Mesenteric fat pad (tissue), 1 donor: ENCODE measurements around the gene DPY19L1. TPM values are rescaled to one million over a fixed set of nuclear protein-coding genes. Genes with fewer than 3 reads are reported as not detected.
"Not testable (repeated sequence)": the region's sequence is repeated elsewhere in the genome, so short reads cannot be mapped to it uniquely, and the experiment has no call there.

Experiments
- DNase-seq: peaks from one replicate; pipeline ENCODE4 v3.0.0-alpha.2; 2020; ENCODE audit warnings: low spot score
- total RNA-seq: library from RNA; stranded (reverse); fragmentation: NEBNext Ultra II Directional; extraction: Animal tissue kit (Norgen Biotek cat#: 25700); gene quantifications from one replicate; pipeline ENCODE4 v1.2.1, GENCODE V29; 2021
- donor health status: DM: yes; HTN: yes; CAD: no.

The DPY19L1 gene
- total RNA-seq, 1 donor from 2014 or later = 30.1 TPM

DNA sequence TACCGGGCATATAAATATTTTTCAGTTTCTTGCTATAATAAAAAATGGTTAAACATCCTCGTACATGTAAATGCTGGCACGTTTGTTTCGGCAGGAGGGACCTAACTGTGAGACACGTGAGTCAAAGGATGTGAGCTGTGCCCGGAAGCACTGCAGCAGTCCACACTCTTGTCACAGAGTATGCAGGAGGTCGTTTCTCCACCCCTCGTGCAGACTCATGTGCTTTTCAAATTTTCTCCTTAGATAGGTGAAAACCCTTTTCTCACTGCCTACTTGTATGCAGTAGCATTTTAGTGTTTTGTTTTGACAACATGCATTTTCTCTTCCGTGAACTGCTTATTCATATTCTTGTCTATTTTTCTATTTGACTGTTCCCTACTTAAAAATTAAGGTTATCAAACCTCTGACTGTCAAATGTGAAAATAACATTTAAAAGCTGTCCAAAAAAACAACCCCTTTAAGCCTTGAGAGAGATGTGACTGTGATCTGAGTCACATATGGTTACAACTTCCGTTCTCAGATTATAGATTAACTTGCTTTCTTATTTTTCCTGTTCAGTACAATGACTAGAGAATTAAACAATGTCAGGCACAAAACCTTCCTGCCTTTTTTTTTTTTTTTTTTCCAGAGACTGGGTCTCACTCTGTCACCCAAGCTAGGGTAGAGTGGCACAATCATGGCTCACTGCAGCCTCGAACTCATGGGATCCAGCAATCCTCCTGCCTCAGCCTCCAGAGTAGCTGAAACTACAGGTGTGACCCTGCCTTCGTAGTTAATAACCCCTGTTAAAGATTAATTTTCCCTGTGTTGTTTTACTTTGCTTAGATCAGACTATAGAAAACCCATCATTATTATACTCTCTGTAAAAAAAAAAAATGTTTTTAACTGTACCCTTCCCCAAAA, 45.1 kb downstream of the DPY19L1 start:
- no peak for DNase-seq

GRCh38 chr7:34988442-34989125, 48.7 kb downstream of the DPY19L1 start:
- DNase-seq = not testable (repeated sequence)

DNA sequence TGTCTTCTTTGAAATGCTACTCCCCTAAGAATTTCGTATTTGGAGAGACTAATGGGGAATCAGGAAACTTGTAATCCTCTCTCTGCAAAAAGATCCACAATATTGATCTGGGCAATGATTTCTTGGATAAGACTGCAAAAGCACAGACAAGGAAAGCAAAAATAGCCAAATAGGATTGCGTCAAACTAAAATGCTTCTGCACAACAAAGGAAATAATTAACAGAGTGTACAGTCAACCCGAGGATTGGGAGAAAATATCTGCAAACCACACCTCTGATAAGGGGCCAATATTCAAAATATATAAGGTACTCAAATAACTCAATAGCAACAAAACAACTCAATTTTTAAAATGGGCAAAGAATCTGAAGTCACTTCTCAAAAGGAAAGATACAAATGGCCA, 52.1 kb downstream of the DPY19L1 start:
- DNase-seq = not testable (repeated sequence)

DNA sequence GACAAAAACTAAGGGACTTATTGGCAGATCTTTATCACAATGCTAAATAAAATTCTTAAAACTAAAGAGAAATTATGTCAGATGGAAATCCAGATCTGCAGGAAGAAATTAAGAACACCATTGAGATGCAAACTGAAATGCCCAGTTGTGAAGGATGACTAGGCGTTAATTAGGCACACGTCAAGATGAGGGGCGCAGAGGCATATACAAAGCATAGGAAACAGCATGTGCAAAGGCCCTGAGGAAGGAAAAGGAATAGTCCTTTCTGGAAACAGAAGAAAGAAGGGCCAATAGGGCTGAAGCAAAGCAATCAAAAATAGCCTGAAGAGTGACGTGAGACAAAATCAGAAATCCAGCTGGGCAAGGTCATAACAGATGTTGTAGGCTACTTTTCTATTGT, 53.1 kb downstream of the DPY19L1 start:
- not testable (repeated sequence) for DNase-seq

GRCh38 chr7:34982371-34983019, 54.8 kb downstream of the DPY19L1 start:
- no peak for DNase-seq

DNA sequence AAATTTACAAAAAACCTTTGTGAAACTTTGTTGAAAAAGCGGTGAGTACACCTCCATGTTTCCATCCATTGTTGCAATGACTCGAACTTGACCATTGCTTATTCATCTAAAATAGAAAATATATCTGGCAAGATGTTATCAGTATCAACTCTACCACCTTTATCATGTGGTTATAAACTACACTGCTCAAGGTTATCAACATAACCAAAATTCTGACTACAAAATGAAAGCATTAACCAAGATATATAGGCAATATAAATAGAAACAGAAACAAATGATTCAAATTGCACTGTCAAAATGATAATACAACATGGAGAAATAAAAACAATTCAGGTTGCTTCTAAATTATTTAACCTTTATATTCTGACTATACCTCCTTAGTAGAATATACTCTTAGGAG, 58.2 kb downstream of the DPY19L1 start:
- DNase-seq = not testable (repeated sequence)

- no peak for DNase-seq
Observed at GRCh38 chr7:34973400-34973760, 63.9 kb downstream of the DPY19L1 start.

GRCh38 chr7:34972739-34973399, 64.4 kb downstream of the DPY19L1 start:
- not testable (repeated sequence) for DNase-seq

- not testable (repeated sequence) for DNase-seq
Observed at GRCh38 chr7:34967818-34968217, 69.5 kb downstream of the DPY19L1 start.

- not testable (repeated sequence) for DNase-seq
Observed at GRCh38 chr7:34966504-34966903, 70.8 kb downstream of the DPY19L1 start.

- DNase-seq = no peak
Observed at GRCh38 chr7:34958021-34958420, 79.3 kb downstream of the DPY19L1 start.

- no peak for DNase-seq
Observed at GRCh38 chr7:34952822-34953221, 84.5 kb downstream of the DPY19L1 start.

DNA sequence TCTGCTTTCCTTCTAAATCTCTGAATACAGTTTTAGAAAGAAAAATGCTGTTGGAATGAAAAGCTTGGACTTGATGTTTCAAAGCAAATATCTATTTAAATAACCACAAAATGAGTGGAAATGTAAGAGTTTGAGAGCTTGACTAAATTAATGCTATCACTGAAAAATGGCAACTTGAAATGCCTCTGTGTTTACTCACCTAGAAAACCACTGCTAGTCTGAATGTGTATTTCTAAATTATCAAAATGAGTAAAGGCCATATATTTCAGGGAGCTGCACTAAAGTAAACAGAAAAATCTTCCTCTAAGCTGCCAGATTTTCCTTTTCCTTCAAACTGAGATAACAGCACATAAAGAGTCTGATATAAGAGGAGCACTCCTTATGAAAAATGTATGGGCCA, 87.9 kb downstream of the DPY19L1 start:
- no peak for DNase-seq

DNA sequence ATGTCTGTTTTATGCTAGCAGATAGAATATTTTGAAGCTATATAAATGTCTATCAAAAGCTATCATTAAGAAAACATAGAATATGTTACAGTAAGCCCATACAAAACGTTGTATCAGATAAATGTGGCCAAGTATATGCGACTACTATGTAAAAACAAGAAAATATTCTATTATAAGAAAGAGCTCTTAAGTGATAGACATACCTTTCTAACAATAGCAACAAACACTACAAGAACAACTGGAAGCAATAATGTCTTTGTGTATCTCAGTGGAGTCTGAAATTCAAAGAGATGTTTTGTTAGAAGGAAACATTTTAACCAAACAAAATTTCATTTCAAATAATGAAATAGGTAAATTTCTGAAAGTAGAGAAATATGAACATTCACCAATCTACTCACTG, 89.9 kb downstream of the DPY19L1 start:
- DNase-seq = not testable (repeated sequence)

DNA sequence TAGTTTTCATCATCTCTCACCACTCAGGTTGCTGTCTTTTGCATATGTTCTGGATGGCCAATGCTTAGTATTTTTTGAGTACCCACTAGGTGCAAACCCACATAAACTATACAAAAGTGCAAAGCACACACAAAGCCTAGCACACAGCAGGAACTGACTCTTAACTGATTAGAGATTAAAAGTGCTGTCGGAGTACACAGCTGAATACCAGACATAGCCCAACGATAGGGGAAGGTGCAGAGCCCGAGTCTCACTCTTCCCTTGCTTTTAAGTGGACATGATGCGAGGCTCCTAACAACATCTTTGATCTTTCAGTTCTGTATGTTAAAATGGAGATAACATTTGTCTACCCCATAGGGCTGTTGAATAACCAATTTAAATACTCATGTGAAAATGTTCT, 90.8 kb downstream of the DPY19L1 start:
- DNase-seq = no peak

DNA sequence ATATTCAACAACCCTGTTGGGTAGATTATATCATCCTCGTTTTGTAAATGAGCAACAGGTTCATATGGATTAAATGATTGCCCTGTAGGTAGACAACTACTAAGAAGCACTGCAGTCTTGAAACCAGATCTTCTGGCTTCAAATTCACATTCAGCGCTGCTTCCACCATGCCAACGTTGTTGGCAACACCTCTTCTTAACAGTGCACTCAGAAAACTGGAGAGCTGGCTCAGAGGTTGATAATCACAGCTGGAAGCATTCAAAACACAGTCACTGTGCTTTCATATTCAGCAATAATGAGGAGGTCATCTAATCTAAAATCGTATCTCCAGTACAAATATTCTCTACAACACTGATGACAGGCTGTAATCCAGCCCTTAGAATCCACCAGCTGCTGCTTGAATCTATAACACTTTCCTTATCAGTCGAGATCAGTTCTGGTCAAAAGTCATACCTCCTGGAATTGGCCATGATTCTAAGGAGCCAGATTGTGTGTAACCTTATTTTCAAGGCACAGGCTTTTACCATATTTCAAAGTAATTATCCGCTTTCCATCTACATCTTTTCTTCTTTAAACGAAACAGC, 91.3 kb downstream of the DPY19L1 start:
- not testable (repeated sequence) for DNase-seq

- no peak for DNase-seq
Observed at GRCh38 chr7:34939175-34939574, 98.1 kb downstream of the DPY19L1 start.

- DNase-seq = not testable (repeated sequence)
Observed at GRCh38 chr7:34935735-34936165, 101.5 kb downstream of the DPY19L1 start.

GRCh38 chr7:34931739-34932138, 105.5 kb downstream of the DPY19L1 start:
- no peak for DNase-seq

DNA sequence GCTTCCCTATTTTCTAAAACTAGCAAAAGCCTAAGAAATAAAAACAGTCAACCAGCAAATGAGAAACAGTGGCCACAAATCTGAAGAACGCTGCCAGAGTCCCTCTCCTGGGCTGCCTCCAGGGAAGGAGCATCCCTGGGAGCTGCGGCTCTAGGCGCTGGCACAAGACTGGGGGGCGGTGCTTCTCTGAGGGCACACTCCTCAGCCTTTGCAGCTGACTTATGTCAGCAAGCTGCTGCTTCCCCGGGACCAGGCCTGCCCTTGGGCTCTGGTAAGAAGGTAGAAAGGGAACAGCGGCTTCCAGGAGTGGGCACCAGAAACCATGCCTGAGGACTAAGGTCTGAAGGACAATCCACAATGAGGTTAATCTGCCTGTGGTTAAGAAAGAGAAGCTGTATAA, 107.5 kb downstream of the DPY19L1 start:
- DNase-seq = not testable (repeated sequence)

- DNase-seq = no peak
Observed at GRCh38 chr7:34928560-34928959, 108.7 kb downstream of the DPY19L1 start.
